Neuronal stem cell (in vitro differentiated cells): ENCODE measurements around the gene ACP3.

Source experiments
- DNase-seq: peaks from one replicate; pipeline ENCODE4 v3.0.0-alpha.2; 2013; ENCODE audit warnings: low spot score
- H2AFZ ChIP-seq: one replicate; pipeline ENCODE4 v1.6.1; 2013; ENCODE audit warnings: mild to moderate bottlenecking, low read length, inconsistent platforms
- H2AK5ac ChIP-seq: 2 replicates; pipeline ENCODE4 v1.6.1; 2013; ENCODE audit warnings: low read depth, mild to moderate bottlenecking, inconsistent platforms, low read length, moderate library complexity, mixed read lengths
- H2BK120ac ChIP-seq: 2 replicates; pipeline ENCODE4 v1.6.1; 2013; ENCODE audit warnings: low read depth, mild to moderate bottlenecking, inconsistent platforms, low read length, moderate library complexity, mixed read lengths
- H2BK12ac ChIP-seq: one replicate; pipeline ENCODE4 v1.6.1; 2013; ENCODE audit warnings: low read length, inconsistent platforms
- H2BK15ac ChIP-seq: 2 replicates; pipeline ENCODE4 v1.6.1; 2013; ENCODE audit warnings: mild to moderate bottlenecking, low read length, inconsistent platforms, mixed read lengths
- H2BK5ac ChIP-seq: one replicate; pipeline ENCODE4 v1.6.1; 2013; ENCODE audit warnings: inconsistent platforms, mild to moderate bottlenecking, low read length, moderate library complexity
- H3K14ac ChIP-seq: one replicate; pipeline ENCODE4 v1.6.1; 2013; ENCODE audit warnings: low read length, inconsistent platforms
- H3K18ac ChIP-seq: 2 replicates; pipeline ENCODE4 v1.6.1; 2013; ENCODE audit warnings: low read length, inconsistent platforms
- H3K23ac ChIP-seq: 2 replicates; pipeline ENCODE4 v1.6.1; 2013; ENCODE audit warnings: low read depth, mild to moderate bottlenecking, mixed read lengths, low read length, inconsistent platforms; ENCODE audit not compliant: poor library complexity
- H3K27ac ChIP-seq: replicated peaks from 3 replicates; pipeline ENCODE4 v1.5.1; 2013; ENCODE audit warnings: low read length, inconsistent platforms
- H3K27me3 ChIP-seq, 3 experiments: 2 replicates each; pipeline ENCODE4 v1.6.1; 2013; ENCODE audit warnings: low read length in 3 of 3, mild to moderate bottlenecking in 2 of 3, inconsistent platforms in 1 of 3, low read depth in 1 of 3, mixed read lengths in 1 of 3, moderate library complexity in 1 of 3; ENCODE audit not compliant: control insufficient read depth in 3 of 3, insufficient read depth in 3 of 3
- H3K36me3 ChIP-seq, 2 donors: replicated peaks in 1 of 2; 2 replicates each; pipeline ENCODE4 v1.6.1; 2013; ENCODE audit warnings: low read length in 2 of 2; ENCODE audit not compliant: control insufficient read depth in 2 of 2, insufficient read depth in 2 of 2
- H3K4ac ChIP-seq: 2 replicates; pipeline ENCODE4 v1.6.1; 2013; ENCODE audit warnings: inconsistent platforms, mild to moderate bottlenecking, low read length, moderate library complexity
- H3K4me1 ChIP-seq, 2 donors: 1 replicate in 1 of 2; 2 replicates in 1 of 2; pipeline ENCODE4 v1.6.1; 2013; ENCODE audit warnings: low read length in 2 of 2, low read depth in 1 of 2; ENCODE audit not compliant: control insufficient read depth in 2 of 2, insufficient read depth in 1 of 2
- H3K4me2 ChIP-seq: one replicate; pipeline ENCODE4 v1.6.1; 2013; ENCODE audit warnings: mild to moderate bottlenecking, low read length, inconsistent platforms; ENCODE audit not compliant: insufficient read depth, poor library complexity, severe bottlenecking
- H3K4me3 ChIP-seq, 2 donors: 2 replicates each; pipeline ENCODE4 v1.5.1; 2013; ENCODE audit warnings: low read length in 2 of 2, mild to moderate bottlenecking in 2 of 2, inconsistent platforms in 1 of 2, moderate library complexity in 1 of 2
- H3K79me1 ChIP-seq: one replicate; pipeline ENCODE4 v1.6.1; 2013; ENCODE audit warnings: low read depth, mild to moderate bottlenecking, inconsistent platforms, low read length, moderate library complexity
- H3K9ac ChIP-seq: one replicate; pipeline ENCODE4 v1.6.1; 2013; ENCODE audit warnings: mild to moderate bottlenecking, low read depth, low read length, inconsistent platforms; ENCODE audit not compliant: poor library complexity
- H3K9me3 ChIP-seq, 2 donors: replicated peaks in 1 of 2; 2 replicates each; pipeline versions ENCODE3 to v1.6.1; 2013; ENCODE audit warnings: low read length in 2 of 2, mild to moderate bottlenecking in 2 of 2, inconsistent platforms in 1 of 2, low read depth in 1 of 2, mixed read lengths in 1 of 2, moderate library complexity in 1 of 2; ENCODE audit not compliant: control insufficient read depth in 2 of 2, insufficient read depth in 1 of 2
- H4K8ac ChIP-seq: one replicate; pipeline ENCODE4 v1.6.1; 2013; ENCODE audit warnings: low read depth, mild to moderate bottlenecking, inconsistent platforms, low read length, moderate library complexity
- H4K91ac ChIP-seq: one replicate; pipeline ENCODE4 v1.6.1; 2013; ENCODE audit warnings: low read length, low read depth, mild to moderate bottlenecking, inconsistent platforms; ENCODE audit not compliant: poor library complexity
- WGBS, 2 donors: extraction: QIAGEN DNeasy Blood & Tissue Kit; methylation state at CpG; one replicate each; pipeline ENCODE4 v1.1.7; 2013; ENCODE audit warnings: missing lambda C conversion rate in 2 of 2, mixed read lengths in 1 of 2; ENCODE audit not compliant: insufficient read length in 2 of 2, insufficient replicate concordance in 1 of 2; ENCODE audit errors: extremely low coverage in 2 of 2; 5-methylcytosine and 5-hydroxymethylcytosine counted together

Gene ACP3

DNA sequence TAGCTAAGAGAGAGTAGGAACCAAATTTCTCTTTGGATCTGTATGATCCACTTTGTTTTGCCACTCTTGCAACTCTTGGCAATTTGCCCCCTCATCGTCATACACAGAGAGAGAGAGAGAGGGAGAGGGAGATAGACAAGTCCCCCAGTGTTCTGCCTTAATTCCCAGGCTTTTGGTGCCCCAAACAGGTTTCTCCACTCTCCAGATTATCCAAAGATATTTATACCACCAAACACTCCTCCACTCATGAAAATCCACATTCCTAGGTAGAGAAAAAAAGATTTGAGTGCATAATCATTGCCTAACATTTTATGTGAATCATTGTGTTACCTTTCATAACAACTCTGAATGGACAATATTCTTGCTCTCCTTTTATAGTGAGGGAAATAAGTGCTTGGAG lies 15.3 kb downstream of the ACP3 start:
- WGBS, 2 donors, result no CpG with 5 or more reads among the region's 1 CpG
- no peak for DNase-seq
- H2BK5ac ChIP-seq, result no peak overlapping the region
- no peak overlapping the region for H3K23ac ChIP-seq
- H3K4ac ChIP-seq, result no peak overlapping the region
- H3K27ac ChIP-seq, result no peak overlapping the region
- H2BK15ac ChIP-seq, result no peak overlapping the region
- no peak overlapping the region for H3K4me2 ChIP-seq
- H3K9me3 ChIP-seq, result no peaks in the 10 kb centered on the region
- no peak overlapping the region for H3K18ac ChIP-seq
- no peak overlapping the region for H2BK120ac ChIP-seq
- H3K4me1 ChIP-seq, result no peaks in the 10 kb centered on the region
- H3K4me3 ChIP-seq, result no peak overlapping the region
- no peak overlapping the region for H3K9ac ChIP-seq
- no peak overlapping the region for H4K91ac ChIP-seq
- no peak overlapping the region for H3K14ac ChIP-seq
- H2AFZ ChIP-seq, result no peak overlapping the region
- no peak overlapping the region for H4K8ac ChIP-seq
- no peaks in the 10 kb centered on the region for H3K79me1 ChIP-seq
- no peaks in the 10 kb centered on the region for H3K27me3 ChIP-seq
- no peak overlapping the region for H2BK12ac ChIP-seq
- no peaks in the 10 kb centered on the region for H3K36me3 ChIP-seq
- no peak overlapping the region for H2AK5ac ChIP-seq

DNA sequence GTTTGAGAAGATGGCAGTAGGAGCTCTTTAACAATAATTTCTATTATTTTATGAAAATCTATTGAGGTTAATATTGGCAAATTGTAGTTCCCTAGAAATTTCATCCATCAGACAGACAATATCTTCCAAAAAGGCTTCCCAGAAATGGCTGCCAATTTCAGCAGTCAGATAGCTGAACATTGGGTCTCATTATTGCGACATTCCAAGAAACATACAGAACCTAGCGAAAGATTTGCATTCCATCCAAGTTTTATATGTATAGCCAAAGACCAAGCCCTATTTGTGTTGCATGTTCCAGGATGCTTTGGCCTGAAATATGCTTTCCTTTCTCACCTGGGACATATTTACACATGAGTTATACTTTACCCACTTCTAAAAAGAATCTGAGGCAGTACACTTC lies 24.5 kb downstream of the ACP3 start:
- Histone ChIP-seq H3K4me3 (no peak overlapping the region), H2BK12ac (no peak overlapping the region), H3K27me3 (peaks cover 0 to 6% (median 0%) of the 10 kb centered on the region in 3 experiments), H3K4me2 (no peak overlapping the region), H3K18ac (no peak overlapping the region), H3K79me1 (no peaks in the 10 kb centered on the region), H3K9me3 (no peaks in the 10 kb centered on the region), H3K36me3 (no peaks in the 10 kb centered on the region), H2AFZ (no peak overlapping the region), H2BK120ac (no peak overlapping the region), H2BK5ac (no peak overlapping the region), H3K14ac (no peak overlapping the region), H3K4me1 (peaks cover 0 to 2% of the 10 kb centered on the region in 2 donors), H4K91ac (no peak overlapping the region), H4K8ac (no peak overlapping the region), H3K27ac (no peak overlapping the region), H2AK5ac (no peak overlapping the region), H3K9ac (no peak overlapping the region), H2BK15ac (no peak overlapping the region), H3K4ac (no peak overlapping the region), H3K23ac (no peak overlapping the region)
- DNase-seq, result no peak
- WGBS, 2 donors, result no CpG with 5 or more reads among the region's 2 CpGs

DNA sequence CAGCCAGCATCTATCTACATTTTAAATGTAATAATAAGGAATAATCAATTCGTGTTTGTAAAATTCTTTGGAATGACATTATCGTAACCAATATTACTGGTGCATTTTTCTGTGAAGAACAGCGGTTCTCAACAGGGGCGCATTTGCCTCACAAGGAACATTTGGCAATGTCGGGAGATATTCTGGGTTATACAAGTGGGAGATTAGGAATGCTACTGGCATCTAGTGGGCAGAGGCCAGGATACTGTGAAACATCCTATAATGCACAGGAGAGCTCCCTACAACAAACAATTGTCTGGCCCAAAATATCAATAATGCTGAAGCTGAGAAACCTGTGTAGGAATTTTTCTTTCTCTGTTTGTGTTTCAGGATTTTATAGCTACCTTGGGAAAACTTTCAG lies 25.0 kb downstream of the ACP3 start:
- Histone ChIP-seq H3K4me3 (no peak overlapping the region), H2BK120ac (no peak overlapping the region), H4K91ac (no peak overlapping the region), H3K27ac (no peak overlapping the region), H3K27me3 (peaks cover 0 to 6% (median 0%) of the 10 kb centered on the region in 3 experiments), H3K79me1 (no peaks in the 10 kb centered on the region), H3K18ac (no peak overlapping the region), H2BK12ac (no peak overlapping the region), H2BK5ac (no peak overlapping the region), H3K9ac (no peak overlapping the region), H3K4ac (no peak overlapping the region), H3K4me1 (peaks cover 0 to 5% of the 10 kb centered on the region in 2 donors), H2BK15ac (no peak overlapping the region), H3K36me3 (no peaks in the 10 kb centered on the region), H4K8ac (no peak overlapping the region), H2AFZ (no peak overlapping the region), H3K14ac (no peak overlapping the region), H2AK5ac (no peak overlapping the region), H3K9me3 (no peaks in the 10 kb centered on the region), H3K23ac (no peak overlapping the region), H3K4me2 (no peak overlapping the region)
- no CpG with 5 or more reads among the region's 5 CpGs for WGBS, 2 donors
- DNase-seq, result no peak

- H3K4me2 ChIP-seq, result no peak overlapping the region
- no peaks in the 10 kb centered on the region for H3K9me3 ChIP-seq
- peaks cover 0 to 6% of the 10 kb centered on the region in 2 donors for H3K4me1 ChIP-seq
- no peak overlapping the region for H4K8ac ChIP-seq
- no peak overlapping the region for H2BK120ac ChIP-seq
- H2AFZ ChIP-seq, result no peak overlapping the region
- H3K4ac ChIP-seq, result no peak overlapping the region
- no CpG with 5 or more reads among the region's 2 CpGs for WGBS, 2 donors
- H3K27ac ChIP-seq, result no peak overlapping the region
- no peak overlapping the region for H3K23ac ChIP-seq
- H3K9ac ChIP-seq, result no peak overlapping the region
- H3K18ac ChIP-seq, result no peak overlapping the region
- H3K36me3 ChIP-seq, result no peaks in the 10 kb centered on the region
- H4K91ac ChIP-seq, result no peak overlapping the region
- no peak for DNase-seq
- H3K14ac ChIP-seq, result no peak overlapping the region
- H2AK5ac ChIP-seq, result no peak overlapping the region
- H3K27me3 ChIP-seq, result peaks cover 0 to 6% (median 0%) of the 10 kb centered on the region in 3 experiments
- H3K4me3 ChIP-seq, result no peak overlapping the region
- H3K79me1 ChIP-seq, result no peaks in the 10 kb centered on the region
- no peak overlapping the region for H2BK15ac ChIP-seq
- no peak overlapping the region for H2BK5ac ChIP-seq
- no peak overlapping the region for H2BK12ac ChIP-seq
Measured at GRCh38 chr3:132342610-132343009, 25.4 kb downstream of the ACP3 start.
